ENCODE measurements around the gene DSCAML1. TPM values are rescaled to one million over a fixed set of nuclear protein-coding genes. Genes with fewer than 3 reads are reported as not detected.

Gene DSCAML1
- total RNA-seq, 1 experiment from 2014 or later = not detected

DNA sequence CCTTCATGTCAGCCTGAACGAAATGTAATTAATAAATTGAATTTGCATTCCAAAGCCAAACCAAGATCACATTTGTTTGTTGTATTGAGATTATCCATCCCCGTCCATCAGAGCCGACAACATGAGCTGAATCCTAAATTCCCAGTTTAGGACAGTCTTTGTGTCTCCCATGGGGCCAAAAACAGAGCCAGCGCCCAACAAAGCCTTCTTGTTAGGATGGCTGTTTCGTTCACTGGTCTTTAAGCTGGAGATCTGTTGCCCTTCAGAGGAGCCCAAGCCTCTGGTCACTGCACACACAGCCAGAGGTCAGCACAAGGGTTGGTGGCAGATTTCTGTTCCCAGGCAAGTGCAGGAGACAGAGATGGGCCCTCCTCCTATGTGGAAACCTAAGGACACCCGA lies 25.8 kb downstream of the DSCAML1 start:
- H4K20me1 ChIP-seq (ENCODE audit: insufficient read depth) = no peaks in the 10 kb centered on the region
- H3K27ac ChIP-seq (ENCODE audit: low read depth, low read length) = no peak overlapping the region
- POLR2A ChIA-PET = no interaction called here
- no peak overlapping the region for H3K4me3 ChIP-seq (replicated peaks in 1 of 2; ENCODE audit: low read depth in 1 of 2, low read length in 2 of 2)
- no peaks in the 10 kb centered on the region for H3K79me2 ChIP-seq (ENCODE audit: insufficient read depth, low read length)
- H3K27me3 ChIP-seq (ENCODE audit: insufficient read depth, low read length) = peaks cover 37% of the 10 kb centered on the region
- no peak overlapping the region for H2AFZ ChIP-seq (ENCODE audit: low read depth, low read length, poor library complexity, severe bottlenecking)
- no peaks in the 10 kb centered on the region for H3K4me1 ChIP-seq (ENCODE audit: control insufficient read depth in 1 of 2, insufficient read depth in 2 of 2, low read length in 2 of 2)
- TF ChIP-seq CBX3 (IDR thresholded peaks at IDR 0.05; ENCODE audit: low read depth) = no peak
- TF ChIP-seq POLR2A (IDR thresholded peaks at IDR 0.05; ENCODE audit: borderline replicate concordance, extremely low read depth, insufficient read depth, insufficient read length) = no peak
- no peak for TF ChIP-seq FOSL1 (IDR thresholded peaks at IDR 0.05; ENCODE audit: low read depth)
- no peak for TF ChIP-seq ELF1 (IDR thresholded peaks at IDR 0.05; ENCODE audit: borderline replicate concordance, low read depth)
- H3K9me2 ChIP-seq (ENCODE audit: insufficient read depth) = no peaks in the 10 kb centered on the region
- no peaks in the 10 kb centered on the region for H3K9me3 ChIP-seq (ENCODE audit: control insufficient read depth in 1 of 2, insufficient read depth in 1 of 2, low read depth in 1 of 2, low read length in 2 of 2)
- no peaks in the 10 kb centered on the region for H3K36me3 ChIP-seq (ENCODE audit: control insufficient read depth in 1 of 2, insufficient read depth in 2 of 2, low read length in 2 of 2)
- no peak overlapping the region for H3K9ac ChIP-seq (ENCODE audit: low read length)
- intact Hi-C loops (cut with micrococcal nuclease) = no loop called here
- DNase-seq (ENCODE audit: low read depth, low spot score) (no peak), ATAC-seq (no peak)
- CTCF ChIA-PET = interaction anchor here (0.9 kb wide), 1 partner anchor 46 kb away, joined by 3 read pairs; no protein-coding TSS in a partner anchor
- no peak overlapping the region for H3K4me2 ChIP-seq (ENCODE audit: low read length)
- BruUV-seq (replicated peaks) = no TSS peak
- RAD21 ChIA-PET (ENCODE audit: low non-redundant PET in 1 of 2, low total read pairs in 2 of 2, uncharacterized antibody in 2 of 2, unreplicated experiment in 2 of 2) = no interaction called here

DNA sequence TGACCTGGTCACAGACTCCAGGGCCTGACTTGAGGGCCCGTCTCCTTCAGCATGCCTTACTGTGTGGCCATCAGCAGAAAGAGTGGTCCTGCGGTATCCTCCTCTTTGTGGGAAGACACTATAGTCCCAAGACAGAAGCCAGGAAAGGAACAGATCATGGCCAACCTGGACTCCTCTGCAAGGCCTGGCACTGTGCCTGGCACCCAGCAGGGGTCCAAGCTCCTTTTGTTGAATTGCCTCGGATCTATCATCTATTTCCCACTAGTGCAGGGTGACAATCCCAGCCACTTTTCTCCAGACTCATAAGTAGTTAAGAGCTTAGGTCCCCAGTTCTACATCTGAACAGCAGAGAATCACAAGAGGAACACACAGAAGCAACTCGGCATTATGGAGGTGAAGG lies 27.0 kb downstream of the DSCAML1 start:
- Histone ChIP-seq H3K36me3 (ENCODE audit: control insufficient read depth in 1 of 2, insufficient read depth in 2 of 2, low read length in 2 of 2) (no peaks in the 10 kb centered on the region), H3K4me1 (ENCODE audit: control insufficient read depth in 1 of 2, insufficient read depth in 2 of 2, low read length in 2 of 2) (no peaks in the 10 kb centered on the region), H3K9ac (ENCODE audit: low read length) (no peak overlapping the region), H3K27me3 (ENCODE audit: insufficient read depth, low read length) (peaks cover 25% of the 10 kb centered on the region), H3K4me2 (ENCODE audit: low read length) (no peak overlapping the region), H3K9me3 (ENCODE audit: control insufficient read depth in 1 of 2, insufficient read depth in 1 of 2, low read depth in 1 of 2, low read length in 2 of 2) (no peaks in the 10 kb centered on the region), H4K20me1 (ENCODE audit: insufficient read depth) (no peaks in the 10 kb centered on the region), H2AFZ (ENCODE audit: low read depth, low read length, poor library complexity, severe bottlenecking) (no peak overlapping the region), H3K4me3 (replicated peaks in 1 of 2; ENCODE audit: low read depth in 1 of 2, low read length in 2 of 2) (no peak overlapping the region), H3K9me2 (ENCODE audit: insufficient read depth) (no peaks in the 10 kb centered on the region), H3K27ac (ENCODE audit: low read depth, low read length) (no peak overlapping the region), H3K79me2 (ENCODE audit: insufficient read depth, low read length) (no peaks in the 10 kb centered on the region)
- ChIA-PET CTCF (no interaction called here), RAD21 (ENCODE audit: low non-redundant PET in 1 of 2, low total read pairs in 2 of 2, uncharacterized antibody in 2 of 2, unreplicated experiment in 2 of 2) (no interaction called here), POLR2A (no interaction called here)
- intact Hi-C loops (cut with micrococcal nuclease) = no loop called here
- DNase-seq (ENCODE audit: low read depth, low spot score) (no peak), ATAC-seq (no peak)
- no TSS peak for BruUV-seq (replicated peaks)
- TF ChIP-seq SIN3A (IDR thresholded peaks at IDR 0.05; ENCODE audit: low read depth) (no peak), CEBPB (IDR thresholded peaks at IDR 0.05; ENCODE audit: low read depth) (no peak), SP1 (IDR thresholded peaks at IDR 0.05; ENCODE audit: low read depth) (no peak), POLR2A (IDR thresholded peaks at IDR 0.05; ENCODE audit: borderline replicate concordance, extremely low read depth, insufficient read depth, insufficient read length) (no peak), EZH2 (IDR thresholded peaks at IDR 0.05) (no peak), POLR2AphosphoS5 (IDR thresholded peaks at IDR 0.05; ENCODE audit: low read depth, low read length) (no peak), EZH2phosphoT487 (IDR thresholded peaks at IDR 0.05; ENCODE audit: borderline replicate concordance) (no peak), TCF7L2 (IDR thresholded peaks at IDR 0.05; ENCODE audit: borderline replicate concordance, extremely low read depth, insufficient read depth, insufficient read length) (no peak)

Measured in HCT116 (cell line).